ENCODE data around the gene RAB43. TPM values are rescaled to one million over a fixed set of nuclear protein-coding genes. Genes with fewer than 3 reads are reported as not detected.

RAB43 gene
- total RNA-seq, 1 donor from 2014 or later, result 58.0 TPM

- no peak for TF ChIP-seq CTCF (IDR thresholded peaks at IDR 0.05; ENCODE audit: insufficient read depth, low read length, poor library complexity, severe bottlenecking)
- Histone ChIP-seq H3K4me3 (ENCODE audit: low read depth, low read length) (peak overlapping the region; percentile 51), H3K27me3 (ENCODE audit: control insufficient read depth, insufficient read depth, low read length) (no peaks in the 10 kb centered on the region), H3K36me3 (ENCODE audit: control insufficient read depth, insufficient read depth, low read length) (no peaks in the 10 kb centered on the region)
- DNase-seq (ENCODE audit: low read depth), result no peak
Measured at GRCh38 chr3:129122412-129123011, 908 bp upstream of the RAB43 start.

GRCh38 chr3:129121016-129121791 is 400 bp downstream of the RAB43 start:
- TF ChIP-seq CTCF (IDR thresholded peaks at IDR 0.05; ENCODE audit: insufficient read depth, low read length, poor library complexity, severe bottlenecking), result no peak

GRCh38 chr3:129120254-129121004 is 1.2 kb downstream of the RAB43 start:
- no peaks in the 10 kb centered on the region for H3K36me3 ChIP-seq (ENCODE audit: control insufficient read depth, insufficient read depth, low read length)
- DNase-seq (ENCODE audit: low read depth), result peak; percentile 69
- peak overlapping the region; percentile 51 for H3K4me3 ChIP-seq (ENCODE audit: low read depth, low read length)
- H3K27me3 ChIP-seq (ENCODE audit: control insufficient read depth, insufficient read depth, low read length), result no peaks in the 10 kb centered on the region
- peak; percentile 20 for TF ChIP-seq CTCF (IDR thresholded peaks at IDR 0.05; ENCODE audit: insufficient read depth, low read length, poor library complexity, severe bottlenecking)

More at GRCh38 chr3:129121016-129121791, 400 bp downstream of the RAB43 start:
- Histone ChIP-seq H3K36me3 (ENCODE audit: control insufficient read depth, insufficient read depth, low read length) (no peaks in the 10 kb centered on the region), H3K4me3 (ENCODE audit: low read depth, low read length) (peak overlapping the region; percentile 51), H3K27me3 (ENCODE audit: control insufficient read depth, insufficient read depth, low read length) (no peaks in the 10 kb centered on the region)
- no peak for DNase-seq (ENCODE audit: low read depth)

GRCh38 chr3:129119365-129120100 is 2.1 kb downstream of the RAB43 start:
- no peak for DNase-seq (ENCODE audit: low read depth)
- H3K27me3 ChIP-seq (ENCODE audit: control insufficient read depth, insufficient read depth, low read length), result no peaks in the 10 kb centered on the region
- peak overlapping the region; percentile 51 for H3K4me3 ChIP-seq (ENCODE audit: low read depth, low read length)
- TF ChIP-seq CTCF (IDR thresholded peaks at IDR 0.05; ENCODE audit: insufficient read depth, low read length, poor library complexity, severe bottlenecking), result no peak
- H3K36me3 ChIP-seq (ENCODE audit: control insufficient read depth, insufficient read depth, low read length), result no peaks in the 10 kb centered on the region

GRCh38 chr3:129118745-129119144 is 2.9 kb downstream of the RAB43 start:
- Histone ChIP-seq H3K4me3 (ENCODE audit: low read depth, low read length) (no peak overlapping the region), H3K36me3 (ENCODE audit: control insufficient read depth, insufficient read depth, low read length) (no peaks in the 10 kb centered on the region), H3K27me3 (ENCODE audit: control insufficient read depth, insufficient read depth, low read length) (no peaks in the 10 kb centered on the region)
- no peak for DNase-seq (ENCODE audit: low read depth)
- TF ChIP-seq CTCF (IDR thresholded peaks at IDR 0.05; ENCODE audit: insufficient read depth, low read length, poor library complexity, severe bottlenecking), result no peak

Data from kidney epithelial cell (primary cell).